NT2/D1 (cell line): ENCODE data around the gene DENND6A.

Experiments used
- SUZ12 ChIP-seq: IDR thresholded peaks from 2 replicates; pipeline ENCODE4 v1.6.1; 2011; ENCODE audit not compliant: insufficient read length, insufficient read depth; ENCODE audit errors: extremely low read depth
- YY1 ChIP-seq: IDR thresholded peaks from 2 replicates; pipeline ENCODE4 v1.6.1; 2011; ENCODE audit not compliant: insufficient read length, insufficient read depth
- ZNF274 ChIP-seq: IDR thresholded peaks from 2 replicates; pipeline ENCODE4 v1.6.1; 2011; ENCODE audit warnings: mild to moderate bottlenecking, low read depth, low read length

GRCh38 chr3:57661404-57661803 lies 31.5 kb downstream of the DENND6A start:
- TF ChIP-seq YY1 (no peak), ZNF274 (no peak), SUZ12 (no peak)
